ENCODE results near the gene ACSL5.
"Not testable (repeated sequence)": the region's sequence is repeated elsewhere in the genome, so short reads cannot be mapped to it uniquely, and the experiment has no call there.

DNA sequence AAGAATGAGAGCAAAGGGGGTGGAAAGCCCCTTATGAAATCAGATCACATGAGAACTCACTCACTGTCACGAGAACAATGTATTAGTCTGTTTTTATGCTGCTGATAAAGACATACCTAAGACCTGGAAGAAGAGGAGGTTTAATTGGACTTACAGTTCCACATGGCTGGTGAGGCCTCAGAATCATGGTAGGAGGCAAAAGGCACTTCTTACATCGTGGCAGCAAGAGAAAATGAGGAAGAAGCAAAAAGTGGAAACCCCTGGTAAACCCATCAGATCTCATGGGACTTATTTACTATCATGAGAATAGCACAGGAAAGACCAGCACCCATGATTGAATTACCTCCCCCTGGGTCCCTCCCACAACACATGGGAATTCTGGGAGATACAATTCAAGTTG, 32.9 kb downstream of the ACSL5 start:
- TF ChIP-seq POLR2AphosphoS5 (IDR thresholded peaks at IDR 0.05; ENCODE audit: borderline replicate concordance, low read depth, low read length); EZH2 (IDR thresholded peaks at IDR 0.05): not testable (repeated sequence)
